ENCODE measurements around the gene GALNT18. TPM values are rescaled to one million over a fixed set of nuclear protein-coding genes. Genes with fewer than 3 reads are reported as not detected.

The GALNT18 gene
- total RNA-seq, 1 experiment from 2014 or later = 5.7 TPM

DNA sequence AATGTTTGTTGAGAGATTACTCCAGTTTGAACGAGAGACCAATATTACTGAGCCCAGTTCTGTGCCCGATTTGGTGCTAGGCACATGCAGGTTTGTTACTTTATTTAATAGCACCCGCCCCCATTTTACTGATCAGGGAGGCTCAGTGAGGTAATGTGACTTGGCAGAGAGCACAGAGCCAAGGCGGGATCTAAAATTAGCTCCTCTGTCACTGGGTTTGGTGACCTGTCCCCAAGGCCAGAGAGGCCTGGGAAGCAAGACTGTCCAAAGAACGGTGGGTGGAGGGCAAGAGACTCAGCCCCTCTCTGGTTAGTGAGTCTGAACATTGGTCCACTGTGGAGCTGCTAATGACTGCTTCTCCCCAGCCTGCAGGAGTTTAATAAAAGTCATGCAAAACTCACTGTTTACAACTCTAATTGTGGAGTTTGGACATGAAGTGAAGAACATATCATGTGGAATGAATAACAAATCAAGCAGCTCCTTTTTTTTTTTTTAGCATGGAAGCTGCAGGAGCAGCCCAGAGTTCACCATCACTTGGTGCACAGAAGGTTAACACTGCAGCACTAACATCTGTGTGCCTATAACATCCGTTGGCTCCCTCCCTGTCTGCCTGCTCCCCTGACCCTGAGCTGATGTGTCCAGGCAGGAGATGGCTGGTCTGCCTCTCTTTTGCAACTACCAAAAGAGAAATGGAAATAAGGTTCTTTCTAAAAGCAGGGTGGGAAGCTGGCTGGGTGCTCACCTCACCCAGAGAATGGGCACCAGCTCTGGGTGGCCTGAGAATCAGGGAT, 307.7 kb downstream of the GALNT18 start:
- no peak for DNase-seq (ENCODE audit: low spot score)

DNA sequence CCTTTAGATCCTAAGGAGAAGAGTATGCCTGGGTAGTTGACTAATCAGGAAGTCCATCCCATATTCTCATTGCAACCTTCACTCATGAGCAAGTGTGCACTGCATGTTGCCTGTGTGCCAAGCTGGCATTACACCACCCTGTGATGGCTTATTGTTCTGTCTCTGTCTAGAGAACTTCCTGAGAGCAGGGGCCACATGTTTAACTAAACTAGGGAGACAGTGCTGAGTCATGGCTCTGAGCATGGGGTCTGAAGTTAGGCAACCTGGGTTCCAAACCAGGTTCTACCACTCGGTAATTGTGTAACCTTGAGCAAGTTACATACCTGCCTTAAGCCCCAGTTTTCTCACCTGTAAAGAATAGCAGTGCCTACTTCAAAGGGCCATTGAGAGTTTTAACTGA, 308.4 kb downstream of the GALNT18 start:
- DNase-seq (ENCODE audit: low spot score) = peak; percentile 35

DNA sequence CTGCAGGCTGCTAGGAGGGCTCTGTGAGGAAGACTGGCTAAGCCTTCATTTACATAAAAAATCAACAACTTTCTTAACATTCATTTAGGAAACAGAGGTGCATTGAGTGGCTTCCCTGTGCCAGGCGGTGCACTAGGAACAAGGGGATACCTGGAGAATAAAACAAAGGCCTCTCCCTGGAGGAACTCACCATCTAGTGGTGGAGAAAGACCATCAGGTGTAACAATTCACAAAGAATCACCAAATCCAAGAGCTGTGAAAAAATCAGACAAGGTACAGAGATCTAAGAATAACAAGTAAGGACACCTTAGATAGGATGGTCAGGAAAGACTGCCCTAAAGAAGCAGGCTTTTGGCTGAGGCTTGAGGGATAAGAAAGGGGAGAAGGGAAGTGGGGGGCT, 309.1 kb downstream of the GALNT18 start:
- DNase-seq (ENCODE audit: low spot score) = no peak

DNA sequence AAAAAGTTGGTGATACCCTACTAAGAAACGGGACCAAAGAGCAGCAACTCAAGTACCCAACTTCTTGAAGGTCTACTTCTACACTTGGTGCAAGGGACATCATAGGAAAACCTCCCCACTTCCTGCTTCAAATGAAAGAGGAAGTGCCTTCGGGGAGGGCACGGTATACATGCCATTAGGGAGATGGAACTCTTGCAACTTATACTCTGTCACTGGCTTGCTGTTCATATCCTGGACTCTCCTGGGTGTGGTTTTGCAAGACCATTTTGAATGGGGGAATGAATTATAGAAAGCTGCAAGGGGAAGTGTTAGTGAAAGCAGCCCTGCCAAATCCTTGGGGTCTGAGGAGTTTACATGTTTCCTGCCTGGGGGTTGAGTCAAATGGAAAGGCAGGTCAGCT, 310.6 kb downstream of the GALNT18 start:
- no peak for DNase-seq (ENCODE audit: low spot score)

DNA sequence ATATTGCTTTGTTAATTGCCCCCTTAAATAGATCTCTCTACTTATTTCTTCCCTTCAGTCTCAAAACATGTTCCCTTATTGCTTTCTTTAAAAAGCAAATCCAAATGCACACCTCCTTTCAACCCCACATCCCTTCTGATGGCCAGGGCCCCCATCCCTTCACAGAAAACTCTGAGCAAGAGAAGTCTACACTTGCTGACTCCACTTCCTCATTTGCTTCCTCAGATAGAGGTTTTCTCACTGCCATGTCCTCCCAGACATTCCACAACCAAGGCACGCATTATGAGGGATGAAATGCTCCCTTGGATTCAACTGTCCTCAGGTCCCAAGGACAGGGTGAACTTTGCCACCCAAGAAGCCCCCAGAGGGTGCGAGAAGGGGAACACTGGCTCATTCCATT, 311.9 kb downstream of the GALNT18 start:
- DNase-seq (ENCODE audit: low spot score) = no peak

DNA sequence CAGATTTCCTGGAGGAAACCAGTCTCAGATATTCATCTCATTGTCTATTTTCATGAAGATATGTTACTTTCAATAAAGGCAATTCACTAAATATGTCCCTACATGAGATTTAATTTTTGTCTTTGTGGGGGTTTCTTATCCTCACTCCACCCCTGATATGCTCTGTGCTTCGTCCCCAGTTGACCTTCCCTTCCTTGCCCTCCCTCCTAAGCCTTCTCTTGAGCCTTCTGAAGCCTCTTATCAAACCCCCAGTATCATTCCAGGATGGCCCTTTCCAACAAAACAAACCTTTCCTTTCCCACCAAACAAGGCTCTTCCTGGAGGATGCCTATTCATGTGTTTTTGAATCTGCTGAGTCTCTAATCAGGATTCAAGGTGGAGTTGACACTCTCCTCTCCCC, 313.6 kb downstream of the GALNT18 start:
- DNase-seq (ENCODE audit: low spot score) = no peak

DNA sequence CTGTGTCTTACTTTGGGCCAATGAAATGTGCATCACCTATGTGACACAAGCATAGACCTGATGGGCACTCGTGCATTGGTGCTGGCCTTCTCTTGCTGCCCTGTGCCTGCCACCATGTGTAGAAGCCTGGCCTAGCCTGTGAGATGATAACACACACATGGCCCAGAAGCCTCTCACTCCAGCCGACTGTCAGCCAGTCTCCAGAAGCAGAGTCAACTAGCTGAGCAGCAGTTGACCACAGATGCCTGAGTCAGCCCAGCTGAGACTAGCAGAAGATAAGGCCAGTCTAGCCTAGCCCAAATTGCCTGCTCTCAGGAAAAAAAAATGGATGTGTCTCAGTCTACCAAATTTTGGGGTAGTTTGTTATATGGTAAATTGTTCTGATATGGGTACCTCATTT, 314.9 kb downstream of the GALNT18 start:
- no peak for DNase-seq (ENCODE audit: low spot score)

DNA sequence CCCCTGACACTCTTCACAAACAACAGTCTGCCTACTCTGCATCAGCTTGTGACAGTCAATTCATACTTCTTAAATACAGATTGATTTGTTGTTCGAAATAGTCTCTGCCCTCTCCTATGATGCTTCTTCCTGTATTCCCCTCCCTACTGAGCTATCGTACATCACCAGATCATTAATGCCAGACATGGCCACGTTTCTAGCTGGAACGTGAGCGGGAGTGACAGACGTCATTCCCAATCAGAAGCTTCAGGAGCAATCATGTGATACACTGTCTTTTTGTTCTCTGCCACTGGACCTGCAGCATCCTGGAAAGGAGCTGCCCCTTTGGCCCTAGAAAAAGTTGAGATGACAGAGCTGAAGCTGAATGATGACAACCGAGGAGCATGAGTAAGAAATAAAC, 317.3 kb downstream of the GALNT18 start:
- DNase-seq (ENCODE audit: low spot score) = no peak

DNA sequence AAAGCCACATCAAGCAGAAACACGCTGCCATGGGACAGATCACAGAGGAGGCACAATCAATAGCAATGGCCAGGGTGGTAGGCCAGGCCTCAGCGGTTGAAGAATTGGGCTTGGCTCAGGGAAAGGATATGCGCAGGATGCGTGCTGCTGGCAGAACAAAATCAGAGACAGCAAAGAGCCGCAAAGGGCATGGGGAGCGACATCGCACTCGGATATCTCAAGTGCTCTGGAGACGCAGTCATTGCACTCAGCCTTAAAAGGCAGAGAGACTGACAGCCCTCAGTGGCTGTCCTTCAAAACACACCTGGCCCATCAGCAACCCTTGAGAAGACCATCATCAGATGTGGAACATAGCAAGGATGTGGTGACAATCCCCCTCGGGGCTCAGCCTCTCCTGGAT, 319.2 kb downstream of the GALNT18 start:
- no peak for DNase-seq (ENCODE audit: low spot score)

DNA sequence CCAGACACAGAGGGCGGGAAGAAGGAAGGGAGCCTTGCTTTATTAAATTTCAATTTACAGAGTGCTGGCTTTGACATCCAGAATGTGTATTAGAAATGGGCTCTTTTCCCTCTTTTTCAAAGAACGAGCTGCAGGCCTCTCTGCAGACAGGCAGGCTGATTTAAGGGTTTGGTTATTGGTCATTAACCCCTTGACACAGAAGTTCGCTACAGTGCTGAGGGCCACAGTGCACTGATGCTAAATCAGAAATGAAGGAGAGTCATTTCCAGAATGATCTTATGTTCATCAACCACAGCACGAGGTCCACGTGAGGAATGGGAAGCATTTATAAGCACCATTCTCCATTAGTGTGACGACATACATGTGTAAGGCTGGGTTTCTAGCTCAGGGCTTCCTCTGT, 320.6 kb downstream of the GALNT18 start:
- DNase-seq (ENCODE audit: low spot score) = no peak

DNA sequence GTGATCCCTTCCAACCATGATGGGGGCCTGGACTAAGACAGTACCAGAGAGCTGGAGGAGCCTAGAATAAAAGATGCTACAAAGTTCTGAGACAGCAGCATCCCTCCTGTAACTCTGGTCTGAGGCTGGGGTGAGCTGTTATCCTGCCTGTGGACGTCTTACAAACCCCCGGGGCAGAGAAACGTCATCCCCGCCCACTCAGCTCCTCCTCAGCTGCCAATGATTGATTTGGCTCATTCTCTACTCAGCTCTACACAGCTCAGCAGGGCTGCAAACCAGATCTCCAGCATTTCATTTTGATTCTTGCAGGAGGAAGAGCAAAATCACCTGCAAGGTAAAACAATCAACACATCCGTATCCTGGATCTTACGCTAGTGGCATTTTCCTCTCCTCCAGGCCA, 324.2 kb downstream of the GALNT18 start:
- DNase-seq (ENCODE audit: low spot score) = no peak

DNA sequence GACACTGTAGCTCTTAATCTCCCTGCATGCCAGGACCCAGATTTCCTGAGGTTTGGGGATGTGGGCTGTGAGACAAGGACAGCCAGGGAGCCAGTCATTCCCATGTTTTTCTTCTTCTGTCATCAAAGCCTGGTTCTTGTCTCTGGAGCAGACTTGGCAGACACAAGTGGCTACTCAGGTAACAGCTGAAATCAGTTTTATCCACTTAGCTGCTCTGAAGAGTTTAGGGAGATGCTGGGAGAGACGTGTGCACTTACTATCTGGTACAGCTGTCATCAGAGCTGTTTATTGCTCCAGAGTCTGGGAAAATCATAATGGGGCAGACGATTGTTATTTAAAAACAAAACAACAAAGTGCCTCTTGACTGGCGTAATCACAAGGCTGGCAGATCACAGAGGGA, 325.4 kb downstream of the GALNT18 start:
- no peak for DNase-seq (ENCODE audit: low spot score)

DNA sequence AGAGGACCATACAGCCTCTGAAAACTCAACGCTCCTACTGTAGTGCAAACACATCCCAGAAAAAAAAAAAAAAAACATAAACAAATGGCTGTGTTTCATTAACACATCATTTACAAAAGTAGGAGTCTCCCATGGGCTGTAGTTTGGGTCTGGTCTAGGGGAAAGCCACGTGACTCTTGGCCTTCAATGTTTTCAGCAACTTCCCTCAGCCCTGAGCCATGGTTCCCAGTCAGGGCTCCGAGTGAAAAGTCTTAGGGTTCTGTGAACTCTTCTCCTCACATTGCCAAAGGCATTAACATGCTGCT, 327.3 kb downstream of the GALNT18 start:
- no peak for DNase-seq (ENCODE audit: low spot score)

DNA sequence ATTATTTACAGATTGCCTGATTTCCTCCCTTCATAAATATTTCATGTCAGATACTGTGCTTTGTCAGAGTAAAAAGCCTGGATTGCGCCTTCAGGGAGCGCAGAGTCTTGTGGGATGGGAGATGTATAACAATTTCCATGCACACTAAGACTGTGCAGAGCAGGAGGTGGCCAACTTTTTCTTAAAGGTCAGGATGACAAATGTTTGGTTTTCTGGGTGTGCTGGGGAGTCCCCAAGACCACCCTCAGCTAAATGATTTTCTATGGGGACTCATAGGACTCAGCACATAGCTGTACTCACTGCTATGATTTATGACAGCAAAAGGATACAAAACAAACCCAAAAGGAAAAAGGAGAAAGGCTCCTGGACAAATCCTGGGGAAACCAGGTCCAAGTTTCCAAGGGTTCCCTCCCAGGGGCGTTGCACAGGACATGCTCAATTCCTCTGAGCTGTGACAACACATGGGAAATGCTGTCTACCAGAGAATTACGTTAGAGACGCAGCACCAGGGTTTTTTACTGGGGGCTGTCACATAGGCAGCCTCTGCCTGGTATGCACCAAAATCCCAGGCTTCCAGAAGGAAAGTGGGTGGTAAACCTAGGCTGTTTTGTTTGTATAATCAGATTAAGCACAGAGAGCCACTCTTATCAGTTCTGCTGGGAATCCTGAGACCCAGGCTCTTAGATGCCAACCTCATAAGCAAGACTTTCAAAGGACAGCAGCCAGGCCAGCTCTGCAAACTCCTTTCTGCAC, 327.8 kb downstream of the GALNT18 start:
- DNase-seq (ENCODE audit: low spot score) = no peak

DNA sequence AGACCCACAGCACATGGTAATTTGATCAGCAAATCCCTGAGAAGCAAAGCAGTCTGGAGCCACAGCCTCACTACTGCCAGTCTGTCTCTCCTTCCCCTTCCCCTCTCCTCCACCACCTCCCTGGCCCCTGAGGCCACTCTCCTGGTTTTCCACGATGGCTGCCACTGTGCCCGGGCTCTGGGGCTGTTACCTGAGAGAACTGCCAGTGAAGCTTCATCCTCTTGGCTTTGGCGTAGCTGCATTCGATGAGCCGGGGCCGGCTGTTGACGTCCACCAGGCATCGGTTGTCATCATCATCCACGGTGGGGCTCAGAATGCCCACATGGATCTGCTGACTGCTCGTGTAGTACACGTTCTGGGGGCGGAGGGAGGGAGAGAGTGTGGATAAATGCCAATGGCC, 329.0 kb downstream of the GALNT18 start:
- DNase-seq (ENCODE audit: low spot score) = no peak

DNA sequence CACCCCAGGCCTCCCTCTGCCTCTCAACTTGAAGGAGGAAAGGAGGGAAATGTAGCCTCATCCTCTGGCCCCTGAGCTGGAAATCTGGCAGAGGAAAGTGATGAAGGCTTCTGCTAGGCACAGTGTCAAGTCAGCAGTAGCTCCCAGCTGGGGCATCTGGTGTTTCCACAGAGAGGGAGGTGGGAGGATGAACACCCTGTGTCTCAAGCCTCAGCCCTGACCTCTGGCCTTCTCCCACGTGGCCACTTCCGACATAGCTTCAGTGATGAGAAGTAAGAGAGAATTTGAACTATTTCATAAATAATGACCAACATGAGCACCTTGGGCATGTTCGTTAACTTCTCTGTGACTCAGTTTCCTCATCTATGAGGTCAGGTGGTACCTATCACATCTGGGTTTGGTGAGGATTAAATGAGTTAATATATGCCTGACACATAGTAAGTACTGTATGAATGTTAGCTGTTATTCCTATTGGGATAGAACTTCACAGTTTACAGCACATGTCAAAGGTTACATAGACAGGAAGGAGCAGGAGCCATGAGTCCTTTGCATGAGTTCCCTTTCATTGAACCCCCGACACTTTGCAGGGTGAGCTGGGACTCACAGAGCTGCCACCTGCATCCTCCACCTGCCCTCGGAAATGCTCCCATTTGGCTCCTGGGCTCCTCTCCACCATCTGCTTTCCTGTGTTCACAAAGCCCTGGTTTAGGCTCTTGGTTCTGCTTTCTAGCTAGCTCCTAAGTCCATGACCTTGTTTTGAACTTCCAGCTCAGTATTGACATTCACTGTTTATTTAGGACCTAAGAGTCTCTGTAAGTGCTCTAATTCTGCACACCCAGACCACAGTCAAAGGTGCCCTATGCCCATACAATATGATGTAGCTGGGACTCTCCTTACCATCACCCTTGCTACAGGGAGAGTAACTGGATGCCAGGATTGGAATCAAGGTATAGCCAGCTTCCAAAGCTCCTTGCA, 330.5 kb downstream of the GALNT18 start:
- no peak for DNase-seq (ENCODE audit: low spot score)

DNA sequence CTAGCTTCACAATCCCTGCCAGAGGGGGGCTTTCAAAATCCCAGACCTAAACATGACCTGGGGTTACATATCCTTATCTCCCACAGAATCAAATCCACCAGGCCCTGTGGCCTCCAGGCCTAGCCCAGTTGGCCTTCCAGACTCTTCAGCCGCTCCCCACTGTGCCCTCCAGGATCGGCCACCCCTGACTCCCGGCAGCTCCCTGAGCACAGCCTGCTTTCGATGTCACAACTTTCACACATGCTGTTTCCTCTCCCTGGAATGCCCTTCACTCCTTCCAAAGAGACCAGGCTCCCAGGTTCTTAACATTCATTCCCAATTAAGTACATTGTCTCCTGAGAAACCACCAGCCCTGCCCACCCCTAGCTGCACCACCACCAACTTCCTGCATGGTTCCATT, 331.5 kb downstream of the GALNT18 start:
- DNase-seq (ENCODE audit: low spot score) = no peak

DNA sequence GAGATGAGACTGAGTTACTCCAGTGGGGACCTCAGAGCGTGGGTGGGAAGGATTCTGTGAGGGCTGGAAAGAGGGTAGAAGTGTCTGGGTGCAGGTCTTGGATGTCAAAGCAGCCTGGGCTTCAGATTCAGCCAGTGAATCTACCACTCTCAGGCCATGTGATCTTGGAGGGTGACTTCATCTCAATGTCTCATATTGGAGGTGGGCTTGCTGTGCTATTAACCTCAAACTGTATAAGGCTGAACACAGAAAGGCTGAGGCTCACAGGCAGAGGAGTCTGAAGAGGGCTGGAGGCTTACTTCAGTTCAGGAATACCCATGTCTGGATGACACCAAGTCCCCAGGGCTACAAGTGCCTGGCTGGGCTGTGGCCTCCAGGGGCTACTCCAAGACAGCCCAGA, 332.1 kb downstream of the GALNT18 start:
- no peak for DNase-seq (ENCODE audit: low spot score)

DNA sequence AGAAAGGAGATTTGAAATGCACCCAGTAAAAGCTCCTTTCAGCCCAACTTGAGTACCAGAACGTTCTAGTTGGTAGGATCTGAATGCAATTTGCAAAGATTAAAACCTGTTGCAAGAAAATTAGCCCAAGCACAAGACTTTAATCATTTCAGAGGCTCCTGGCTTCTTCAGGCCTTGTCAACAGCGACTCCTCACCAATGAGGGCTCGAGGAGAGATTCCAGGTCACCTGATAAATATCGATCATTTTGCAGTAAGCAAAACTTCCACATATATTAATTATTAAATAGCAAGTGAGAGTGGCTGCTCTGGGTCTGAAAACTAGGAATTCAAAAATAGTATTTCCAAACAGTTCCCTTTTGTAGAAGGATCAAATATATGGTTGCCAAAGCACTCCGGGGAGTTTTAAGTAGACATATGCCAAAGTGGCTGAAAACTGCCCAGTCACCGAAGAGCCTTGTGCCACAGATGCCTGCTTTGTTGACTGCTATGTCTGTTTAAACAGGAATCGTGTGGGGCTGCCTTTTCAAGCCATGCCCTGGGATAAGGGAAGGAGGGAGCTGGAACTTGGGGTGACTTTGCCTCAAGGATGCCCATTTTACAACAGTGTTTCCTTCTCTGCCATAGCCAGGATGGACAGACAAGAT, 332.7 kb downstream of the GALNT18 start:
- no peak for DNase-seq (ENCODE audit: low spot score)

DNA sequence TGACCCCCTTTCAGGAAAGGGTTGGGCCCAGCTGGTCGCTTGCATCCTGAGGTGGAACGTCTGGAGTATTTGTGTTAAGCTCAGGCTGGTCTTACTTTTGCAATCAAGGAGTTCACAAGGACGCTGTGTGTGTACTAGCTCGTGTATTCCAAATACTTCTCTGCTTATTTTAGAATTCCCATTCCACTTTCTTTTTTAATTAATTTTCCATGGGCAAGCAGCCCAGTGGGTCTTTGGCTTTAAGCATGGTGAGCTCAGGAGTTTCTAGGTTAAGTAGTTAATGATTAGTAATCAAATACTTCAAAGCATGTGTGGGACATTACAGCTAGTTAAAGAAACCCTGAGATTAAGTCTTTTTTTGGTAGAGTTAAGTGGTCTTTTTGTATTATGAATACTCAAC, 337.3 kb downstream of the GALNT18 start:
- DNase-seq (ENCODE audit: low spot score) = no peak

DNA sequence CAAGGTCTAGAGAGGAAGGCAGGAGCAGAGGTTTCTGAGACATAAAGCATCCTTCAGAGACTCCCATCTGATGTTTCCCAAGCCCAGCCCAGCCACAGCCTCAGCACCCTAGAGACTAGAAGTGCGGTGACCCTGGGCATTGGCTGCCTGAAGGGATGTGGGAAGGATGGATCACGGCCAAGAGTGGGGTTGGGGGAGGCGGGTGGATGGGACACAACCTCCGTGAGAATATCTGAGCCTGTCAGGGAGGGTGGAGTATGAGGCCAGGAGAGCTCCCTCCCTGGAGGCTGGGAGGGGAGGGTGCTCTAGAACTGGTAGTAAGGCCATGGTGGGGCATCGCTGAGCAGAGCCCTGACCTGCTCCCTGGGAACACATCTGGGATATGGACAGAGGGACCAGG, 340.2 kb downstream of the GALNT18 start:
- no peak for DNase-seq (ENCODE audit: low spot score)

DNA sequence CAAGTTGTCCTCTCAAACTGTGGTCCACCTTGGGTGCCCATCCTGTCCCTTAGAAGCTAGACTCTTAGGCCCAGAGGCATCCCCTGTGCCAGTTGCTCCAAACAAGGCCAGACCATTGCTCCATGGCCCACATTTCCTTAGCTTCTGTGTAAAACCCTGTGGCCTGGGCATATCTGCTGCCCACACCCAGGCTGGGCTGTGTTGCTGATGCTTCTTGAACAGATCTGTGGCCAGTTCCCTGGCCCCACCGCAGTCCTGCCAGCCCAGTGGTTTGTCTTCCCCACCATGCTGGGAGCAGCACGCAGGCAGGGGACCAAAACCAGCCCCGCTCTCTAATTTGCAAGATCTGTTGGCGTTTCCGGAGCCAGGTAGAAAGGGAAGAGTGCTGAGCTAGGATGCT, 341.0 kb downstream of the GALNT18 start:
- no peak for DNase-seq (ENCODE audit: low spot score)

Measured in A172 (cell line).